DND-41 (cell line): ENCODE measurements around the gene TSHZ3.

Experiments
- CTCF ChIP-seq: IDR thresholded peaks from 2 replicates; pipeline ENCODE4 v1.5.1; 2012; ENCODE audit warnings: borderline replicate concordance, low read length, moderate library complexity, mild to moderate bottlenecking; ENCODE audit not compliant: poor library complexity, severe bottlenecking; ENCODE audit errors: extremely low read depth
- EZH2 ChIP-seq: IDR thresholded peaks from 3 replicates; pipeline ENCODE4 v1.6.1; 2012; ENCODE audit warnings: borderline replicate concordance, low read depth, mild to moderate bottlenecking, moderate library complexity, low read length, inconsistent platforms; ENCODE audit not compliant: severe bottlenecking

- TF ChIP-seq CTCF, result no peak
- TF ChIP-seq EZH2, result no peak
These were observed 4.6 kb upstream of the TSHZ3 start for GRCh38 chr19:31353833-31354232.
